HepG2 (cell line): ENCODE results near the gene CAST. TPM values are rescaled to one million over a fixed set of nuclear protein-coding genes. Genes with fewer than 3 reads are reported as not detected.

Experiments
- ATF7 ChIP-seq, 2 experiments: fragments of 450-650 bp in 1 of 2; sonication (generic) in 1 of 2; formaldehyde crosslinking in 1 of 2; IDR thresholded peaks; 2 replicates each; pipeline versions ENCODE4 v1.4.0 to v1.6.1; 2016 to 2020; ENCODE audit warnings: antibody characterized with exemption in 1 of 2, mild to moderate bottlenecking in 1 of 2, missing genetic modification reagents in 1 of 2
- FOXA1 ChIP-seq, 2 experiments: fragments of 450-650 bp in 1 of 2; sonication (generic) in 1 of 2; formaldehyde crosslinking in 1 of 2; IDR thresholded peaks; 2 replicates each; pipeline versions ENCODE4 v1.4.0 to v1.6.1; 2016 to 2020; ENCODE audit warnings: missing genetic modification reagents in 1 of 2
- HDAC2 ChIP-seq: sonication (generic); formaldehyde crosslinking; IDR thresholded peaks from 2 replicates; pipeline ENCODE4 v1.4.0; 2020; ENCODE audit warnings: missing genetic modification reagents
- HHEX ChIP-seq: IDR thresholded peaks from 2 replicates; pipeline ENCODE4 v1.6.1; 2016; ENCODE audit warnings: control low read depth
- HOXA7 ChIP-seq: sonication (generic); formaldehyde crosslinking; IDR thresholded peaks from 2 replicates; pipeline ENCODE4 v1.8.1; 2022; ENCODE audit warnings: mild to moderate bottlenecking, missing genetic modification reagents, moderate library complexity
- KLF12 ChIP-seq: sonication (generic); formaldehyde crosslinking; IDR thresholded peaks from 2 replicates; pipeline ENCODE4 v1.4.0; 2020; ENCODE audit warnings: missing genetic modification reagents, borderline replicate concordance
- POLR2G ChIP-seq: fragments of 200-400 bp; formaldehyde crosslinking; IDR thresholded peaks from 2 replicates; pipeline ENCODE4 v1.6.1; 2018; ENCODE audit warnings: mild to moderate bottlenecking, low read depth, low read length, moderate library complexity
- PPARG ChIP-seq: conservative IDR thresholded peaks from 2 replicates; pipeline ENCODE4 v1.6.1; 2016; ENCODE audit warnings: missing biosample characterization, missing genetic modification reagents
- ZFX ChIP-seq: sonication (generic); formaldehyde crosslinking; IDR thresholded peaks from 2 replicates; pipeline ENCODE4 v1.4.0; 2020; ENCODE audit warnings: mild to moderate bottlenecking, low read depth, missing genetic modification reagents, moderate library complexity
- ZFY ChIP-seq: sonication (generic); formaldehyde crosslinking; IDR thresholded peaks from 2 replicates; pipeline ENCODE4 v1.4.0; 2020; ENCODE audit warnings: missing genetic modification reagents
- ZMYM3 ChIP-seq: sonication (generic); formaldehyde crosslinking; IDR thresholded peaks from 2 replicates; pipeline ENCODE4 v1.5.1; 2020; ENCODE audit warnings: mild to moderate bottlenecking, missing genetic modification reagents
- ZNF121 ChIP-seq: sonication (generic); formaldehyde crosslinking; IDR thresholded peaks from 2 replicates; pipeline ENCODE4 v1.5.0; 2020; ENCODE audit warnings: mild to moderate bottlenecking, missing genetic modification reagents
- ZNF136 ChIP-seq: sonication (generic); formaldehyde crosslinking; IDR thresholded peaks from 2 replicates; pipeline ENCODE4 v1.8.1; 2022; ENCODE audit warnings: low read depth, mild to moderate bottlenecking, moderate library complexity, missing genetic modification reagents
- ZNF235 ChIP-seq: sonication (generic); formaldehyde crosslinking; IDR thresholded peaks from 2 replicates; pipeline ENCODE4 v1.8.1; 2023; ENCODE audit warnings: mild to moderate bottlenecking, missing genetic modification reagents, borderline replicate concordance
- ZNF274 ChIP-seq: sonication (generic); formaldehyde crosslinking; IDR thresholded peaks from 2 replicates; pipeline ENCODE4 v1.5.1; 2020; ENCODE audit warnings: mild to moderate bottlenecking, missing genetic modification reagents
- ZNF382 ChIP-seq: sonication (generic); formaldehyde crosslinking; IDR thresholded peaks from 2 replicates; pipeline ENCODE4 v1.5.0; 2020; ENCODE audit warnings: missing genetic modification reagents, mild to moderate bottlenecking, borderline replicate concordance
- ZNF451 ChIP-seq: sonication (generic); formaldehyde crosslinking; IDR thresholded peaks from 2 replicates; pipeline ENCODE4 v1.5.0; 2020; ENCODE audit warnings: mild to moderate bottlenecking, missing genetic modification reagents
- ZNF605 ChIP-seq: sonication (generic); formaldehyde crosslinking; IDR thresholded peaks from 2 replicates; pipeline ENCODE4 v1.8.0; 2022; ENCODE audit warnings: mild to moderate bottlenecking, missing genetic modification reagents
- ZNF768 ChIP-seq: sonication (generic); formaldehyde crosslinking; IDR thresholded peaks from 2 replicates; pipeline ENCODE4 v1.4.0; 2020; ENCODE audit warnings: missing genetic modification reagents
- ZNF772 ChIP-seq: sonication (generic); formaldehyde crosslinking; IDR thresholded peaks from 2 replicates; pipeline ENCODE4 v1.5.0; 2020; ENCODE audit warnings: mild to moderate bottlenecking, missing genetic modification reagents
- polyA plus RNA-seq, 8 experiments: library from polyadenylated mRNA; depleted of rRNA in 3 of 8; stranded (reverse) in 7 of 8; unstranded in 1 of 8; fragments of >200 nt; fragmentation: Illumina TruSeq in 4 of 8; extraction: Trizol in 4 of 8; gene quantifications; 2 replicates each; pipeline versions ENCODE4 v1.2.1 to v1.2.3, GENCODE V29; 2011 to 2016; ENCODE audit warnings: low read depth in 4 of 8, missing spikeins in 1 of 8, mixed read lengths in 1 of 8; ENCODE audit not compliant: insufficient read depth in 1 of 8
- total RNA-seq, 5 experiments: library from RNA; depleted of rRNA; stranded (reverse); fragments of >200 nt; fragmentation: Illumina TruSeq; extraction: Trizol; gene quantifications; 2 replicates each; pipeline ENCODE4 v1.2.3, GENCODE V29; 2016; ENCODE audit warnings: low read depth in 1 of 5
- TF ChIP-seq, protein P1 (sequence below): sonication (generic); formaldehyde crosslinking; IDR thresholded peaks from 2 replicates; pipeline ENCODE4 v1.4.0; 2020; ENCODE audit warnings: missing genetic modification reagents, low read depth, mild to moderate bottlenecking, borderline replicate concordance
- TF ChIP-seq, protein P2 (sequence below): sonication (generic); formaldehyde crosslinking; IDR thresholded peaks from 2 replicates; pipeline ENCODE4 v1.5.0; 2020; ENCODE audit warnings: mild to moderate bottlenecking, missing genetic modification reagents
- TF ChIP-seq, protein P3 (sequence below): IDR thresholded peaks from 2 replicates; pipeline ENCODE4 v1.6.1; 2016; ENCODE audit warnings: missing compliant biosample characterization, missing genetic modification reagents, borderline replicate concordance

Gene CAST
- total and polyA plus RNA-seq, 2 of the 13 experiments (the other 11 are each of a cell fraction or from before 2014, with no cell fraction given) = 42.1 to 67.6 TPM

DNA sequence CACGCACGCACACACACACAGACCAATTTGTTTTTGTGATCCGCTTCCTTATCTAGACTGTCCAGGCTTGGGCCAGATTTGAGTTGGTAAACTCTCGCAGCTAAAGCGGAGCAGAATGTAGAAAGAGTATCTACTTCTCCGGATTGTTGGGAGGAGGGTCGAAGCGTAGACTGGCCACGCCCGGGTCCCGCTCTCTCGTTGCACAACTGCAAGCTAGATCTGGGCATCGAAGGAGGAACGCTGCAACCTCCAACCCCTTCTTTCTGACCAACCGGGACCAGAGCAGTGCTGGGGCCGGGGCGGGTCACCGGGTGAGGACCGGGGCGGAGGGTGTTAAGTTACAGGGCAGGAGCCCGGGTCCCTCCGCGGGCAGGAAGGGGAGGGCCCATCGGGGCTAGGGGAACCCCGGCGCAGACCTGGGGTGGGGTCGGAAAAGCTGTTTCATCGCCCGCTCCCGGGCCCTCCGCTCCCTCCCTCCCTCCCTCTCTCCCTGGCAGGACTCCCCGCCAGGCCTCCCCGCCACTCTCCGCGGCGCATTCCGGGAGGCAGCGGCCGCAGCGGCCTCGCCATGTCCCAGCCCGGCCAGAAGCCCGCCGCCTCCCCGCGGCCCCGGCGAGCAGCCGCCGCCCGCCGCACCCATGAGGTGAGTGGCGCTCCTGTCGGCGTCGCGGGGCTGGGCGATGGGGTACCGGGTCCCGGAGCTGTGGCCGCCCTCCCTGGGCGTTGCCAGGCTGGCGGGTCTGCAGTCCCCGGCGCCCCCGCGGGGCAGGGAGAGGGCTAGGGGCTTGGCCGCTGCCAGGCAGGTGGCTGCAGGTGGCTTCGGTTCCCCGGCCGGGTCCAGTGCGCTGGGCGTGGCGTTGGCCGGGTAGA is at the start of gene CAST (continued):
- no peak for TF ChIP-seq ZNF121 (CRISPR knock-in tag)
- peak; percentile 70 for TF ChIP-seq ZFX
- 0 out of 2 replicates have a peak, but pooled peaks have one; percentile 7 for TF ChIP-seq ZNF274 (CRISPR knock-in tag)
- TF ChIP-seq, protein P1, sequence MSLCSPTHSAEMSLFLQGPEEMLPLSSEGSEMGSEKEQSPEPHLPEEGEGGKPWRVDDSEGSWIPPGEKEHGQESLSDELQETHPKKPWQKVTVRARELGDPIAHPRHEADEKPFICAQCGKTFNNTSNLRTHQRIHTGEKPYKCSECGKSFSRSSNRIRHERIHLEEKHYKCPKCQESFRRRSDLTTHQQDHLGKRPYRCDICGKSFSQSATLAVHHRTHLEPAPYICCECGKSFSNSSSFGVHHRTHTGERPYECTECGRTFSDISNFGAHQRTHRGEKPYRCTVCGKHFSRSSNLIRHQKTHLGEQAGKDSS (CRISPR knock-in tag) = peak; percentile 81; the same call in 1 of the 2 replicates
- TF ChIP-seq, protein P2, sequence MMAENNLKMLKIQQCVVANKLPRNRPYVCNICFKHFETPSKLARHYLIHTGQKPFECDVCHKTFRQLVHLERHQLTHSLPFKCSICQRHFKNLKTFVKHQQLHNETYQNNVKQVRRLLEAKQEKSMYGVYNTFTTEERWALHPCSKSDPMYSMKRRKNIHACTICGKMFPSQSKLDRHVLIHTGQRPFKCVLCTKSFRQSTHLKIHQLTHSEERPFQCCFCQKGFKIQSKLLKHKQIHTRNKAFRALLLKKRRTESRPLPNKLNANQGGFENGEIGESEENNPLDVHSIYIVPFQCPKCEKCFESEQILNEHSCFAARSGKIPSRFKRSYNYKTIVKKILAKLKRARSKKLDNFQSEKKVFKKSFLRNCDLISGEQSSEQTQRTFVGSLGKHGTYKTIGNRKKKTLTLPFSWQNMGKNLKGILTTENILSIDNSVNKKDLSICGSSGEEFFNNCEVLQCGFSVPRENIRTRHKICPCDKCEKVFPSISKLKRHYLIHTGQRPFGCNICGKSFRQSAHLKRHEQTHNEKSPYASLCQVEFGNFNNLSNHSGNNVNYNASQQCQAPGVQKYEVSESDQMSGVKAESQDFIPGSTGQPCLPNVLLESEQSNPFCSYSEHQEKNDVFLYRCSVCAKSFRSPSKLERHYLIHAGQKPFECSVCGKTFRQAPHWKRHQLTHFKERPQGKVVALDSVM (CRISPR knock-in tag) = peak; percentile 77
- TF ChIP-seq HHEX (CRISPR knock-in tag) = no peak
- peak; percentile 39; the same call in 1 of the 2 replicates for TF ChIP-seq HDAC2 (CRISPR knock-in tag)
- peak; percentile 63 for TF ChIP-seq ZFY
- no peak for TF ChIP-seq ATF7 (IDR thresholded peaks at IDR 0.05)
- TF ChIP-seq ATF7 (CRISPR knock-in tag; IDR thresholded peaks at IDR 0.05) = no peak
- TF ChIP-seq ZNF605 (CRISPR knock-in tag) = no peak
- TF ChIP-seq ZNF235 = peak; percentile 23; the same call in 1 of the 2 replicates
- peak; percentile 24; the same call in 1 of the 2 replicates for TF ChIP-seq ZNF136 (CRISPR knock-in tag)
- no peak for TF ChIP-seq KLF12 (CRISPR knock-in tag)
- no peak for TF ChIP-seq FOXA1 (IDR thresholded peaks at IDR 0.05)
- no peak for TF ChIP-seq FOXA1 (CRISPR knock-in tag; IDR thresholded peaks at IDR 0.05)
- 0 out of 2 replicates have a peak, but pooled peaks have one; percentile 16 for TF ChIP-seq ZNF772 (CRISPR knock-in tag)
- TF ChIP-seq, protein P3, sequence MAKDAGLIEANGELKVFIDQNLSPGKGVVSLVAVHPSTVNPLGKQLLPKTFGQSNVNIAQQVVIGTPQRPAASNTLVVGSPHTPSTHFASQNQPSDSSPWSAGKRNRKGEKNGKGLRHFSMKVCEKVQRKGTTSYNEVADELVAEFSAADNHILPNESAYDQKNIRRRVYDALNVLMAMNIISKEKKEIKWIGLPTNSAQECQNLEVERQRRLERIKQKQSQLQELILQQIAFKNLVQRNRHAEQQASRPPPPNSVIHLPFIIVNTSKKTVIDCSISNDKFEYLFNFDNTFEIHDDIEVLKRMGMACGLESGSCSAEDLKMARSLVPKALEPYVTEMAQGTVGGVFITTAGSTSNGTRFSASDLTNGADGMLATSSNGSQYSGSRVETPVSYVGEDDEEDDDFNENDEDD (CRISPR knock-in tag) = peak; percentile 33; the same call in 1 of the 2 replicates
- no peak; the same call in 1 of the 2 replicates for TF ChIP-seq POLR2G
- 0 out of 2 replicates have a peak, but pooled peaks have one; percentile 17 for TF ChIP-seq ZMYM3 (CRISPR knock-in tag)
- no peak for TF ChIP-seq HOXA7 (CRISPR knock-in tag)
- TF ChIP-seq PPARG (CRISPR knock-in tag) = 0 out of 2 replicates have a peak, but pooled peaks have one; percentile 15
- peak; percentile 61; the same call in 1 of the 2 replicates for TF ChIP-seq ZNF451 (CRISPR knock-in tag)
- no peak for TF ChIP-seq ZNF382 (CRISPR knock-in tag)
- no peak for TF ChIP-seq ZNF768
